HepG2 (cell line): ENCODE measurements around the gene GEMIN2. TPM values are rescaled to one million over a fixed set of nuclear protein-coding genes. Genes with fewer than 3 reads are reported as not detected.
A peak's percentile ranks its signal among the peaks of the same experiment; 100 is the strongest.

ENCODE experiments used
- AKNA ChIP-seq: sonication (generic); formaldehyde crosslinking; IDR thresholded peaks from 2 replicates; pipeline ENCODE4 v1.4.0; 2020; ENCODE audit warnings: missing genetic modification reagents, borderline replicate concordance
- DPF2 ChIP-seq: sonication (generic); formaldehyde crosslinking; IDR thresholded peaks from 2 replicates; pipeline ENCODE4 v1.4.0; 2020; ENCODE audit warnings: mild to moderate bottlenecking, low read depth, missing genetic modification reagents, borderline replicate concordance
- FOXO4 ChIP-seq: sonication (generic); formaldehyde crosslinking; conservative IDR thresholded peaks from 2 replicates; pipeline ENCODE4 v1.8.1; 2023; ENCODE audit warnings: missing genetic modification reagents
- MIER2 ChIP-seq: IDR thresholded peaks from 2 replicates; pipeline ENCODE4 v1.6.1; 2016; ENCODE audit warnings: missing biosample characterization, missing genetic modification reagents
- ZNF407 ChIP-seq: sonication (generic); formaldehyde crosslinking; IDR thresholded peaks from one replicate; pipeline ENCODE4 v1.5.1; 2020; ENCODE audit warnings: mild to moderate bottlenecking, missing genetic modification reagents; ENCODE audit errors: not compliant biosample characterization
- ZNF607 ChIP-seq: sonication (generic); formaldehyde crosslinking; IDR thresholded peaks from 2 replicates; pipeline ENCODE4 v1.5.1; 2020; ENCODE audit warnings: missing genetic modification reagents, mild to moderate bottlenecking, borderline replicate concordance
- polyA plus RNA-seq, 8 experiments: library from polyadenylated mRNA; depleted of rRNA in 3 of 8; stranded (reverse) in 7 of 8; unstranded in 1 of 8; fragments of >200 nt; fragmentation: Illumina TruSeq in 4 of 8; extraction: Trizol in 4 of 8; gene quantifications; 2 replicates each; pipeline versions ENCODE4 v1.2.1 to v1.2.3, GENCODE V29; 2011 to 2016; ENCODE audit warnings: low read depth in 4 of 8, missing spikeins in 1 of 8, mixed read lengths in 1 of 8; ENCODE audit not compliant: insufficient read depth in 1 of 8
- total RNA-seq, 5 experiments: library from RNA; depleted of rRNA; stranded (reverse); fragments of >200 nt; fragmentation: Illumina TruSeq; extraction: Trizol; gene quantifications; 2 replicates each; pipeline ENCODE4 v1.2.3, GENCODE V29; 2016; ENCODE audit warnings: low read depth in 1 of 5

The GEMIN2 gene
- total and polyA plus RNA-seq, 2 of the 13 experiments (the other 11 are each of a cell fraction or from before 2014, with no cell fraction given), result 54.8 to 110 TPM

GRCh38 chr14:39177168-39177545 is 63.0 kb downstream of the GEMIN2 start (continued):
- TF ChIP-seq ZNF407 (CRISPR knock-in tag) (peak; percentile 72), AKNA (CRISPR knock-in tag) (no peak), DPF2 (CRISPR knock-in tag) (no peak), ZNF607 (CRISPR knock-in tag) (no peak), FOXO4 (CRISPR knock-in tag) (no peak), MIER2 (CRISPR knock-in tag) (no peak)
